ENCODE measurements around the gene NID1. TPM values are rescaled to one million over a fixed set of nuclear protein-coding genes. Genes with fewer than 3 reads are reported as not detected.

NID1 gene
- total and polyA plus RNA-seq, 9 of the 15 experiments (the other 6 are each of a cell fraction or from before 2014, with no cell fraction given) = 0.22 TPM; not detected in 8

- TF ChIP-seq ZMIZ1 (IDR thresholded peaks at IDR 0.05; ENCODE audit: low read depth in 2 of 2, low read length in 2 of 2) (no peak), BHLHE40 (IDR thresholded peaks at IDR 0.05; ENCODE audit: low read length) (no peak)
Measured at GRCh38 chr1:236103059-236103458, 38.2 kb upstream of the NID1 start (continued).

GRCh38 chr1:236102611-236103010 lies 37.7 kb upstream of the NID1 start:
- ATAC-seq (no peak), DNase-seq (ENCODE audit: extremely low read depth in 1 of 4, low spot score in 3 of 4) (no peak), FAIRE-seq (no peak)
- Histone ChIP-seq H3K79me2 (ENCODE audit: control insufficient read depth, insufficient read depth, low read length) (no peaks in the 10 kb centered on the region), H2AFZ (ENCODE audit: low read depth, low read length) (no peak overlapping the region), H3K27me3 (ENCODE audit: control insufficient read depth in 2 of 2, insufficient read depth in 2 of 2, low read length in 2 of 2) (peaks cover 0 to 30% of the 10 kb centered on the region in 2 experiments; a peak in 2 of 5 replicates), H3K9me1 (ENCODE audit: control insufficient read depth, insufficient read depth, low read length) (no peaks in the 10 kb centered on the region), H4K20me1 (replicated peaks; ENCODE audit: control insufficient read depth, insufficient read depth, low read length) (no peaks in the 10 kb centered on the region; the same call in none of the 2 replicates), H3K9ac (ENCODE audit: insufficient read depth in 1 of 2, low read depth in 2 of 2, low read length in 2 of 2) (no peak overlapping the region), H3K36me3 (ENCODE audit: control insufficient read depth, insufficient read depth, low read length) (no peaks in the 10 kb centered on the region), H3K4me3 (no peak overlapping the region), H3K4me2 (ENCODE audit: insufficient read depth, low read length) (no peak overlapping the region), H3K27ac (ENCODE audit: extremely low read depth, low read depth, low read length) (no peak overlapping the region), H3K4me1 (replicated peaks in 1 of 2; ENCODE audit: control insufficient read depth in 2 of 2, insufficient read depth in 2 of 2, low read length in 2 of 2) (peaks cover 3% of the 10 kb centered on the region in 2 experiments; a peak in 2 of 5 replicates), H3K9me3 (replicated peaks; ENCODE audit: control insufficient read depth, insufficient read depth, low read depth, low read length) (no peaks in the 10 kb centered on the region)
- intact Hi-C loops (cut with micrococcal nuclease) = loop anchor here (1.0 to 10.0 kb wide), 8 partner anchors 388 to 1702 kb away; no protein-coding TSS in a partner anchor
- no peak for TF ChIP-seq E2F4 (CRISPR knock-in tag; IDR thresholded peaks at IDR 0.05; ENCODE audit: low read depth)
- TF ChIP-seq ZZZ3 (IDR thresholded peaks at IDR 0.05) = no peak
- TF ChIP-seq CLOCK (CRISPR knock-in tag; IDR thresholded peaks at IDR 0.05; ENCODE audit: borderline replicate concordance) = no peak
- TF ChIP-seq MAFK (IDR thresholded peaks at IDR 0.05; ENCODE audit: low read length) = no peak
- TF ChIP-seq SNIP1 (IDR thresholded peaks at IDR 0.05; ENCODE audit: low read depth) = no peak
- TF ChIP-seq POU5F1 (IDR thresholded peaks at IDR 0.05; ENCODE audit: borderline replicate concordance, low read depth, low read length, partially characterized antibody) = no peak
- TF ChIP-seq DACH1 (IDR thresholded peaks at IDR 0.05; ENCODE audit: partially characterized antibody) = no peak
- TF ChIP-seq ZNF57 (CRISPR knock-in tag; IDR thresholded peaks at IDR 0.05) = no peak
- TF ChIP-seq ZNF449 (CRISPR knock-in tag; IDR thresholded peaks at IDR 0.05) = no peak
- no TSS peak for BruUV-seq (replicated peaks)
- in situ Hi-C loops (cut with MboI) = loop anchor here (25.0 kb wide), 2 partner anchors 1285 to 1460 kb away; no protein-coding TSS in a partner anchor
- ChIA-PET POLR2A (no interaction called here), CTCF (ENCODE audit: low intra/inter-chr PET ratio) (interaction anchor here (0.5 to 1.1 kb wide), 2 partner anchors 385 to 766 kb away, joined by 3 to 8 read pairs; no protein-coding TSS in a partner anchor)
- WGBS (ENCODE audit: insufficient coverage, low coverage, missing lambda C conversion rate) = 3% methylated on average over 11 of the region's 11 CpGs

Data from K562 (cell line).